KOPT-K1 (cell line): Measurements from ENCODE around the gene BTBD9.
"Not testable (repeated sequence)": the region's sequence is repeated elsewhere in the genome, so short reads cannot be mapped to it uniquely, and the experiment has no call there.

Experiments
- H3K27ac ChIP-seq: fragments of 200-600 bp; sonication (generic); 2 replicates; pipeline ENCODE4 v1.5.1; 2016; ENCODE audit warnings: antibody characterized with exemption, mild to moderate bottlenecking, low read depth, low read length; ENCODE audit not compliant: poor library complexity, severe bottlenecking
- H3K36me3 ChIP-seq: fragments of 200-600 bp; sonication (generic); 2 replicates; pipeline ENCODE4 v1.5.1; 2017; ENCODE audit warnings: antibody characterized with exemption, mild to moderate bottlenecking, low read length, moderate library complexity; ENCODE audit not compliant: insufficient read depth
- H3K9me3 ChIP-seq: fragments of 200-600 bp; sonication (generic); 2 replicates; pipeline ENCODE4 v1.5.1; 2017; ENCODE audit warnings: antibody characterized with exemption, low read length, mild to moderate bottlenecking; ENCODE audit not compliant: insufficient read depth, poor library complexity, severe bottlenecking

Gene BTBD9

GRCh38 chr6:38445336-38445735 is 194.4 kb downstream of the BTBD9 start:
- no peaks in the 10 kb centered on the region for H3K36me3 ChIP-seq
- H3K9me3 ChIP-seq: no peaks in the 10 kb centered on the region
- H3K27ac ChIP-seq: no peak overlapping the region

- no peaks in the 10 kb centered on the region for H3K36me3 ChIP-seq
- H3K27ac ChIP-seq: no peak overlapping the region
These were observed 196.2 kb downstream of the BTBD9 start for GRCh38 chr6:38443352-38444144.

GRCh38 chr6:38438097-38438496 is 201.6 kb downstream of the BTBD9 start:
- no peaks in the 10 kb centered on the region for H3K36me3 ChIP-seq
- no peak overlapping the region for H3K27ac ChIP-seq

More at GRCh38 chr6:38443352-38444144, 196.2 kb downstream of the BTBD9 start:
- H3K9me3 ChIP-seq: no peaks in the 10 kb centered on the region

GRCh38 chr6:38436726-38437465 is 202.8 kb downstream of the BTBD9 start:
- Histone ChIP-seq H3K27ac (no peak overlapping the region), H3K9me3 (no peaks in the 10 kb centered on the region), H3K36me3 (no peaks in the 10 kb centered on the region)

More at GRCh38 chr6:38438097-38438496, 201.6 kb downstream of the BTBD9 start:
- H3K9me3 ChIP-seq: no peaks in the 10 kb centered on the region

GRCh38 chr6:38435330-38435729 is 204.4 kb downstream of the BTBD9 start:
- Histone ChIP-seq H3K9me3 (no peaks in the 10 kb centered on the region), H3K27ac (no peak overlapping the region), H3K36me3 (no peaks in the 10 kb centered on the region)

GRCh38 chr6:38434051-38434450 is 205.7 kb downstream of the BTBD9 start:
- Histone ChIP-seq H3K9me3 (no peaks in the 10 kb centered on the region), H3K27ac (no peak overlapping the region), H3K36me3 (no peaks in the 10 kb centered on the region)

- no peaks in the 10 kb centered on the region for H3K36me3 ChIP-seq
- H3K27ac ChIP-seq: no peak overlapping the region
- H3K9me3 ChIP-seq: no peaks in the 10 kb centered on the region
These were observed 207.2 kb downstream of the BTBD9 start for GRCh38 chr6:38432479-38432878.

- no peaks in the 10 kb centered on the region for H3K36me3 ChIP-seq
- no peaks in the 10 kb centered on the region for H3K9me3 ChIP-seq
- H3K27ac ChIP-seq: no peak overlapping the region
These were observed 207.7 kb downstream of the BTBD9 start for GRCh38 chr6:38432079-38432478.

- Histone ChIP-seq H3K36me3 (no peaks in the 10 kb centered on the region), H3K9me3 (no peaks in the 10 kb centered on the region), H3K27ac (no peak overlapping the region)
These were observed 210.2 kb downstream of the BTBD9 start for GRCh38 chr6:38429546-38429945.

GRCh38 chr6:38427492-38428210 is 212.1 kb downstream of the BTBD9 start:
- Histone ChIP-seq H3K27ac (no peak overlapping the region), H3K36me3 (no peaks in the 10 kb centered on the region), H3K9me3 (no peaks in the 10 kb centered on the region)

GRCh38 chr6:38425788-38426488 is 213.8 kb downstream of the BTBD9 start:
- H3K36me3 ChIP-seq, H3K27ac ChIP-seq, H3K9me3 ChIP-seq: not testable (repeated sequence)

GRCh38 chr6:38423746-38424145 is 216.0 kb downstream of the BTBD9 start:
- Histone ChIP-seq H3K9me3 (no peaks in the 10 kb centered on the region), H3K36me3 (no peaks in the 10 kb centered on the region), H3K27ac (no peak overlapping the region)

- Histone ChIP-seq H3K27ac (no peak overlapping the region), H3K36me3 (no peaks in the 10 kb centered on the region), H3K9me3 (no peaks in the 10 kb centered on the region)
These were observed 219.5 kb downstream of the BTBD9 start for GRCh38 chr6:38420207-38420606.

GRCh38 chr6:38417521-38417920 is 222.2 kb downstream of the BTBD9 start:
- no peak overlapping the region for H3K27ac ChIP-seq
- no peaks in the 10 kb centered on the region for H3K36me3 ChIP-seq
- H3K9me3 ChIP-seq: no peaks in the 10 kb centered on the region
